A549 (cell line): ENCODE results near the gene BACH1. TPM values are rescaled to one million over a fixed set of nuclear protein-coding genes. Genes with fewer than 3 reads are reported as not detected.

ENCODE experiments used
- ATAC-seq, 2 experiments: fragments of 200-7000 bp in 1 of 2; fragments of >200 bp in 1 of 2; cut with Nextera tagmentation in 1 of 2; cut with Tn5 transposase in 1 of 2; 3 replicates each; pipeline versions ENCODE4 v1.8.0 to v1.9.1; 2018 to 2020; ENCODE audit warnings: mild to moderate bottlenecking in 1 of 2, moderate library complexity in 1 of 2
- CTCF ChIA-PET: fragments of 300-600 bp; sonication (Branson Sonifier 250); formaldehyde crosslinking; extraction: SDS; loops from one replicate; lab custom pipeline; 2021; ENCODE audit warnings: antibody characterized with exemption, inconsistent platforms; lab: Yijun Ruan, JAX
- POLR2A ChIA-PET: fragments of 350-600 bp; formaldehyde crosslinking; extraction: SDS; loops from one replicate; lab custom pipeline; 2021; ENCODE audit warnings: antibody characterized with exemption, inconsistent platforms; lab: Yijun Ruan, JAX
- DNase-seq, 2 experiments: peaks; one replicate each; pipeline versions ENCODE4 v3.0.0 to v3.0.0-alpha.2; 2011 to 2016; ENCODE audit warnings: low read depth in 1 of 2, low spot score in 1 of 2
- FAIRE-seq: peaks from 2 replicates; lab custom pipeline; 2011; peaks lifted over from hg19 to GRCh38; lab: Jason Lieb, UNC
- H3K27ac ChIP-seq, 2 experiments: fragments of >200 bp; sonication (Bioruptor Twin); formaldehyde crosslinking; 3 replicates each; pipeline ENCODE4 v1.5.1; 2016 to 2017
- H3K4me1 ChIP-seq: fragments of >200 bp; sonication (Bioruptor Twin); formaldehyde crosslinking; 3 replicates; pipeline ENCODE4 v1.6.1; 2016
- H3K4me2 ChIP-seq: fragments of >200 bp; sonication (Bioruptor Twin); formaldehyde crosslinking; 3 replicates; pipeline ENCODE4 v1.6.1; 2016
- H3K4me3 ChIP-seq: fragments of >200 bp; sonication (Bioruptor Twin); formaldehyde crosslinking; 3 replicates; pipeline ENCODE4 v1.5.1; 2016
- H3K9me3 ChIP-seq: fragments of >200 bp; sonication (Bioruptor Twin); formaldehyde crosslinking; 3 replicates; pipeline ENCODE4 v1.6.1; 2016
- BCL3 ChIP-seq: fragments of >200 bp; sonication (Bioruptor Twin); formaldehyde crosslinking; IDR thresholded peaks from 3 replicates; pipeline ENCODE4 v1.6.1; 2016
- CTCF ChIP-seq: fragments of >200 bp; sonication (Bioruptor Twin); formaldehyde crosslinking; IDR thresholded peaks from 3 replicates; pipeline ENCODE4 v1.5.1; 2016
- FOSL2 ChIP-seq, 2 experiments: fragments of 450-650 bp in 1 of 2; fragments of >200 bp in 1 of 2; sonication (Bioruptor Twin) in 1 of 2; formaldehyde crosslinking; IDR thresholded peaks; 2 replicates each; pipeline versions ENCODE4 v1.5.0 to v1.6.1; 2016 to 2020; ENCODE audit warnings: mild to moderate bottlenecking in 1 of 2, moderate library complexity in 1 of 2
- FOXS1 ChIP-seq: fragments of 250-450 bp; sonication (Bioruptor Pico); IDR thresholded peaks from 2 replicates; pipeline ENCODE4 v1.5.0; 2020; ENCODE audit warnings: mild to moderate bottlenecking, moderate library complexity
- GATA3 ChIP-seq: IDR thresholded peaks from 2 replicates; pipeline ENCODE4 v1.6.1; 2012; ENCODE audit warnings: borderline replicate concordance
- HEYL ChIP-seq: fragments of 250-450 bp; sonication (Bioruptor Pico); IDR thresholded peaks from 2 replicates; pipeline ENCODE4 v1.8.0; 2021; ENCODE audit warnings: mild to moderate bottlenecking, moderate library complexity
- HMGXB4 ChIP-seq: fragments of 250-450 bp; sonication (Bioruptor Pico); IDR thresholded peaks from 2 replicates; pipeline ENCODE4 v1.5.0; 2021; ENCODE audit warnings: mild to moderate bottlenecking, moderate library complexity, borderline replicate concordance
- KDM1A ChIP-seq: fragments of 200-600 bp; sonication (generic); IDR thresholded peaks from 2 replicates; pipeline ENCODE4 v1.6.1; 2016; ENCODE audit warnings: low read depth, mild to moderate bottlenecking
- KDM5A ChIP-seq: fragments of 200-600 bp; sonication (generic); IDR thresholded peaks from 2 replicates; pipeline ENCODE4 v1.6.1; 2016; ENCODE audit warnings: antibody characterized with exemption, mild to moderate bottlenecking
- MAFK ChIP-seq: fragments of 450-650 bp; IDR thresholded peaks from 2 replicates; pipeline ENCODE4 v1.6.1; 2014; ENCODE audit not compliant: partially characterized antibody
- PHF8 ChIP-seq: fragments of 200-600 bp; sonication (generic); IDR thresholded peaks from 2 replicates; pipeline ENCODE4 v1.6.1; 2016; ENCODE audit warnings: low read depth, mild to moderate bottlenecking, antibody characterized with exemption, moderate library complexity, borderline replicate concordance
- RCOR1 ChIP-seq: fragments of 150-350 bp; IDR thresholded peaks from 2 replicates; pipeline ENCODE4 v1.6.1; 2014; ENCODE audit warnings: antibody characterized with exemption, low read length, low read depth
- RFX5 ChIP-seq: fragments of 450-650 bp; IDR thresholded peaks from 2 replicates; pipeline ENCODE4 v1.7.1; 2014; ENCODE audit warnings: antibody characterized with exemption, mild to moderate bottlenecking, moderate library complexity
- RNF2 ChIP-seq: fragments of 200-600 bp; sonication (generic); IDR thresholded peaks from 2 replicates; pipeline ENCODE4 v1.6.1; 2016; ENCODE audit warnings: low read depth, mild to moderate bottlenecking, antibody characterized with exemption, moderate library complexity, borderline replicate concordance
- SREBF2 ChIP-seq: fragments of 450-650 bp; IDR thresholded peaks from 2 replicates; pipeline ENCODE4 v1.6.1; 2014; ENCODE audit warnings: mild to moderate bottlenecking, moderate library complexity
- TFCP2L1 ChIP-seq: fragments of 250-450 bp; sonication (Bioruptor Pico); IDR thresholded peaks from 2 replicates; pipeline ENCODE4 v1.5.0; 2021; ENCODE audit warnings: mild to moderate bottlenecking
- WGBS: methylation state at CpG from one replicate; pipeline ENCODE4 v1.1.6; 2017; ENCODE audit errors: missing lambda C conversion rate; 5-methylcytosine and 5-hydroxymethylcytosine counted together
- polyA plus RNA-seq, 4 experiments: library from polyadenylated mRNA; depleted of rRNA in 3 of 4; stranded (reverse); fragments of >200 nt; fragmentation: RNase III in 1 of 4; extraction: RNeasy Plus Mini Kit Qiagen cat#74134 plus additional on column Dnase treatment in 1 of 4; gene quantifications; 2 replicates in 3 of 4; 3 replicates in 1 of 4; pipeline ENCODE4 v1.2.3, GENCODE V29; 2011 to 2017

Gene BACH1
- polyA plus RNA-seq, 2 of the 4 experiments (the other 2 are of a cell fraction): 5.0 to 21.4 TPM

GRCh38 chr21:29349702-29350101, 51.0 kb downstream of the BACH1 start (continued):
- TF ChIP-seq FOXS1 (CRISPR knock-in tag) (no peak), RNF2 (no peak)

GRCh38 chr21:29350246-29350779, 51.6 kb downstream of the BACH1 start:
- Histone ChIP-seq H3K9me3 (no peaks in the 10 kb centered on the region), H3K4me1 (no peaks in the 10 kb centered on the region), H3K4me3 (no peak overlapping the region), H3K27ac (no peak overlapping the region), H3K4me2 (no peak overlapping the region)
- TF ChIP-seq HEYL (CRISPR knock-in tag) (no peak), HMGXB4 (no peak), GATA3 (no peak), KDM5A (no peak), RFX5 (no peak), RCOR1 (no peak), CTCF (no peak), BCL3 (no peak), MAFK (no peak), TFCP2L1 (CRISPR knock-in tag) (no peak), PHF8 (no peak), KDM1A (no peak)
- POLR2A ChIA-PET: no interaction called here
- DNase-seq (no peak), ATAC-seq (no peak), FAIRE-seq (no peak)
- CTCF ChIA-PET: interaction anchor here (2.1 to 5.1 kb wide), 3 partner anchors 11 to 186 kb away, joined by 6 to 59 read pairs (median 11); no protein-coding TSS in a partner anchor
- 91% methylated on average over 6 of the region's 6 CpGs for WGBS

GRCh38 chr21:29351691-29352090, 53.0 kb downstream of the BACH1 start:
- no peak for ATAC-seq
- Histone ChIP-seq H3K4me1 (no peaks in the 10 kb centered on the region), H3K4me2 (no peak overlapping the region), H3K27ac (no peak overlapping the region), H3K4me3 (no peak overlapping the region), H3K9me3 (no peaks in the 10 kb centered on the region)
- DNase-seq: no peak
- ChIA-PET POLR2A (no interaction called here), CTCF (interaction anchor here (1.3 to 5.1 kb wide), 2 partner anchors 10 to 188 kb away, joined by 4 to 59 read pairs; no protein-coding TSS in a partner anchor)
- FAIRE-seq: no peak
- TF ChIP-seq SREBF2: no peak
- TF ChIP-seq FOSL2 (IDR thresholded peaks at IDR 0.05): no peak
- TF ChIP-seq FOSL2 (CRISPR knock-in tag; IDR thresholded peaks at IDR 0.05): no peak
- TF ChIP-seq GATA3: no peak
